GM19238 (cell line): ENCODE measurements around the gene TTC7B.
A peak's percentile ranks its signal among the peaks of the same experiment; 100 is the strongest.

ENCODE experiments used
- DNase-seq: peaks from one replicate; pipeline ENCODE4 v3.0.0; 2011; ENCODE audit warnings: low spot score; ENCODE audit not compliant: insufficient read length

Gene TTC7B

GRCh38 chr14:90777358-90777757, 38.9 kb downstream of the TTC7B start:
- DNase-seq: no peak

GRCh38 chr14:90775441-90775840, 40.8 kb downstream of the TTC7B start:
- no peak for DNase-seq

GRCh38 chr14:90774316-90774715, 41.9 kb downstream of the TTC7B start:
- DNase-seq: no peak

- no peak for DNase-seq
Measured at GRCh38 chr14:90773705-90774104, 42.5 kb downstream of the TTC7B start.

- no peak for DNase-seq
Measured at GRCh38 chr14:90773196-90773486, 43.1 kb downstream of the TTC7B start.

GRCh38 chr14:90767899-90768298, 48.3 kb downstream of the TTC7B start:
- no peak for DNase-seq

- no peak for DNase-seq
Measured at GRCh38 chr14:90760591-90761316, 55.5 kb downstream of the TTC7B start.

GRCh38 chr14:90760078-90760444, 56.2 kb downstream of the TTC7B start:
- DNase-seq: no peak

- no peak for DNase-seq
Measured at GRCh38 chr14:90759370-90760077, 56.7 kb downstream of the TTC7B start.

GRCh38 chr14:90758959-90759358, 57.3 kb downstream of the TTC7B start:
- DNase-seq: peak; percentile 10

- DNase-seq: peak; percentile 92
Measured at GRCh38 chr14:90758028-90758889, 58.0 kb downstream of the TTC7B start.

GRCh38 chr14:90757452-90757851, 58.8 kb downstream of the TTC7B start:
- no peak for DNase-seq

GRCh38 chr14:90756755-90757345, 59.4 kb downstream of the TTC7B start:
- DNase-seq: no peak

GRCh38 chr14:90755661-90756304, 60.4 kb downstream of the TTC7B start:
- DNase-seq: no peak

GRCh38 chr14:90753456-90754005, 62.7 kb downstream of the TTC7B start:
- DNase-seq: no peak

GRCh38 chr14:90750701-90751100, 65.5 kb downstream of the TTC7B start:
- DNase-seq: no peak

GRCh38 chr14:90750191-90750590, 66.0 kb downstream of the TTC7B start:
- no peak for DNase-seq

- DNase-seq: no peak
Measured at GRCh38 chr14:90747909-90748308, 68.3 kb downstream of the TTC7B start.

- no peak for DNase-seq
Measured at GRCh38 chr14:90743826-90744225, 72.4 kb downstream of the TTC7B start.

- DNase-seq: no peak
Measured at GRCh38 chr14:90743425-90743824, 72.8 kb downstream of the TTC7B start.

GRCh38 chr14:90742729-90743128, 73.5 kb downstream of the TTC7B start:
- no peak for DNase-seq
